B cell (primary cell): Measurements from ENCODE around the gene RPL22. TPM values are rescaled to one million over a fixed set of nuclear protein-coding genes. Genes with fewer than 3 reads are reported as not detected.

Experiments used
- ATAC-seq: fragments of 200-7000 bp; cut with Tn5 transposase; one replicate; pipeline ENCODE4 v1.10.0; 2021; ENCODE audit warnings: low read depth, mild to moderate bottlenecking, moderate number of reproducible peaks, moderate library complexity
- CTCF ChIA-PET: fragments of 350-600 bp; sonication (Branson Sonifier 250); formaldehyde crosslinking; loops from one replicate; lab custom pipeline; 2021; ENCODE audit warnings: antibody characterized with exemption, inconsistent platforms; lab: Charles Lee
- POLR2A ChIA-PET: fragments of 350-600 bp; sonication (Branson Sonifier 250); formaldehyde crosslinking; loops from one replicate; lab custom pipeline; 2021; ENCODE audit warnings: antibody characterized with exemption; lab: Charles Lee
- DNase-seq: peaks from one replicate; pipeline ENCODE4 v3.0.0; 2013
- H2AFZ ChIP-seq: 2 replicates; pipeline ENCODE4 v1.6.1; 2012; ENCODE audit warnings: mild to moderate bottlenecking, low read depth, low read length; ENCODE audit not compliant: insufficient read depth, poor library complexity, severe bottlenecking
- H3K27ac ChIP-seq, 2 donors: 1 replicate in 1 of 2; 2 replicates in 1 of 2; pipeline ENCODE4 v1.5.1; 2012 to 2013; ENCODE audit warnings: low read length in 2 of 2, mild to moderate bottlenecking in 2 of 2, moderate library complexity in 1 of 2
- H3K27me3 ChIP-seq, 4 experiments: fragments of 200-600 bp in 1 of 4; sonication (generic) in 1 of 4; replicated peaks in 1 of 4; 1 replicate in 2 of 4; 2 replicates in 2 of 4; pipeline versions ENCODE4 v1.6.1 to v1.7.0; 2013 to 2016; ENCODE audit warnings: low read length in 3 of 4, mild to moderate bottlenecking in 2 of 4, mixed read lengths in 1 of 4, moderate library complexity in 1 of 4; ENCODE audit not compliant: insufficient read depth in 4 of 4, control insufficient read depth in 3 of 4; ENCODE audit errors: control extremely low read depth in 1 of 4
- H3K36me3 ChIP-seq, 2 experiments: replicated peaks in 1 of 2; 1 replicate in 1 of 2; 2 replicates in 1 of 2; pipeline versions ENCODE4 v1.6.1 to v1.7.1; 2013; ENCODE audit warnings: low read length in 1 of 2; ENCODE audit not compliant: insufficient read depth in 2 of 2, control insufficient read depth in 1 of 2; ENCODE audit errors: control extremely low read depth in 1 of 2, extremely low read depth in 1 of 2
- H3K4me1 ChIP-seq, 2 donors: fragments of 200-600 bp in 1 of 2; sonication (generic) in 1 of 2; 1 replicate in 1 of 2; 2 replicates in 1 of 2; pipeline versions ENCODE4 v1.5.1 to v1.6.1; 2013 to 2017; ENCODE audit warnings: low read length in 2 of 2; ENCODE audit not compliant: control insufficient read depth in 2 of 2, insufficient read depth in 2 of 2
- H3K4me2 ChIP-seq: replicated peaks from 2 replicates; pipeline ENCODE3; 2012; ENCODE audit warnings: mild to moderate bottlenecking, low read depth, low read length; ENCODE audit not compliant: poor library complexity, severe bottlenecking
- H3K4me3 ChIP-seq, 5 experiments: fragments of 200-600 bp in 1 of 5; sonication (generic) in 1 of 5; 1 replicate in 3 of 5; 2 replicates in 2 of 5; pipeline versions ENCODE4 v1.5.1 to v1.7.0; 2011 to 2016; ENCODE audit warnings: low read length in 4 of 5, mild to moderate bottlenecking in 4 of 5, low read depth in 2 of 5, control low read depth in 1 of 5, moderate library complexity in 1 of 5; ENCODE audit not compliant: insufficient read depth in 1 of 5; ENCODE audit errors: control extremely low read depth in 1 of 5, extremely low read depth in 1 of 5
- H3K79me2 ChIP-seq: fragments of 200-600 bp; sonication (generic); one replicate; pipeline ENCODE4 v1.6.0; 2016; ENCODE audit warnings: low read length; ENCODE audit not compliant: control insufficient read depth, insufficient read depth
- H3K9ac ChIP-seq: fragments of 200-600 bp; sonication (generic); 2 replicates; pipeline ENCODE4 v1.6.1; 2017; ENCODE audit warnings: mild to moderate bottlenecking, low read length, moderate library complexity
- H3K9me3 ChIP-seq, 3 donors: one replicate each; pipeline versions ENCODE4 v1.6.1 to v1.7.1; 2013; ENCODE audit warnings: low read length in 2 of 3; ENCODE audit not compliant: control insufficient read depth in 2 of 3, insufficient read depth in 1 of 3; ENCODE audit errors: control extremely low read depth in 1 of 3
- H4K20me1 ChIP-seq: 2 replicates; pipeline ENCODE4 v1.6.0; 2012; ENCODE audit warnings: mild to moderate bottlenecking, low read length; ENCODE audit not compliant: insufficient read depth, control insufficient read depth, poor library complexity, severe bottlenecking
- H3K27ac Mint-ChIP-seq: one replicate; pipeline ENCODE4 v1.8.0; 2021; ENCODE audit warnings: mixed read lengths
- H3K27me3 Mint-ChIP-seq: one replicate; pipeline ENCODE4 v1.8.0; 2021; ENCODE audit warnings: mixed read lengths
- H3K4me1 Mint-ChIP-seq: one replicate; pipeline ENCODE4 v1.8.0; 2021; ENCODE audit warnings: mixed read lengths
- H3K4me3 Mint-ChIP-seq: one replicate; pipeline ENCODE4 v1.8.0; 2021; ENCODE audit warnings: mixed read lengths
- H3K9me3 Mint-ChIP-seq: one replicate; pipeline ENCODE4 v1.8.0; 2022; ENCODE audit warnings: mixed read lengths; ENCODE audit not compliant: insufficient read depth
- CTCF ChIP-seq: fragments of 200-600 bp; IDR thresholded peaks from one replicate; pipeline ENCODE4 v1.8.0; 2022; ENCODE audit warnings: antibody characterized with exemption, mild to moderate bottlenecking
- EZH2 ChIP-seq: IDR thresholded peaks from 2 replicates; pipeline ENCODE4 v1.6.1; 2012; ENCODE audit warnings: borderline replicate concordance, low read depth, mild to moderate bottlenecking, moderate library complexity, low read length; ENCODE audit not compliant: insufficient read depth, poor library complexity, severe bottlenecking
- WGBS: methylation state at CpG from one replicate; pipeline ENCODE4 v1.1.5; 2013; ENCODE audit warnings: missing lambda C conversion rate; ENCODE audit not compliant: insufficient coverage; 5-methylcytosine and 5-hydroxymethylcytosine counted together
- intact Hi-C: fragments of 100-400 bp; cut with micrococcal nuclease; formaldehyde crosslinking; loops from one replicate; pipeline ENCODE4 v1.10.0; 2022
- polyA plus RNA-seq: library from polyadenylated mRNA; depleted of rRNA; stranded (reverse); fragments of >200 nt; gene quantifications from 2 replicates; pipeline ENCODE4 v1.2.3, GENCODE V29; 2012
- total RNA-seq, 2 donors: library from RNA; stranded (reverse); fragments of 120-200 nt in 1 of 2; gene quantifications; 1 replicate in 1 of 2; 2 replicates in 1 of 2; pipeline versions ENCODE4 v1.2.3 to v1.2.4, GENCODE V29; 2013 to 2022

RPL22 gene
- total and polyA plus RNA-seq, 2 donors (not counting 1 experiment from before 2014, with no cell fraction given): 70.9 to 471 TPM

- Histone ChIP-seq H3K79me2 (no peaks in the 10 kb centered on the region), H3K36me3 (no peaks in the 10 kb centered on the region), H2AFZ (no peak overlapping the region), H4K20me1 (no peaks in the 10 kb centered on the region), H3K9ac (no peak overlapping the region), H3K4me2 (no peak overlapping the region), H3K4me3 (no peak overlapping the region), H3K4me1 (peaks cover 5 to 9% of the 10 kb centered on the region in 2 donors), H3K27ac (no peak overlapping the region), H3K27me3 (peaks cover 0 to 42% (median 12%) of the 10 kb centered on the region in 4 experiments), H3K9me3 (peaks cover 0 to 4% (median 0%) of the 10 kb centered on the region in 3 donors)
- Mint-ChIP-seq H3K27ac (no peak overlapping the region), H3K4me3 (no peak overlapping the region), H3K4me1 (peaks cover 6% of the 10 kb centered on the region), H3K9me3 (no peaks in the 10 kb centered on the region), H3K27me3 (peaks cover 27% of the 10 kb centered on the region)
- WGBS: 85% methylated on average over 6 of the region's 6 CpGs
- TF ChIP-seq EZH2 (no peak), CTCF (no peak)
- intact Hi-C loops: no loop called here
- DNase-seq (no peak), ATAC-seq (no peak)
- ChIA-PET CTCF (no interaction called here), POLR2A (no interaction called here)
Measured at GRCh38 chr1:6175411-6175828, 24.0 kb downstream of the RPL22 start.

DNA sequence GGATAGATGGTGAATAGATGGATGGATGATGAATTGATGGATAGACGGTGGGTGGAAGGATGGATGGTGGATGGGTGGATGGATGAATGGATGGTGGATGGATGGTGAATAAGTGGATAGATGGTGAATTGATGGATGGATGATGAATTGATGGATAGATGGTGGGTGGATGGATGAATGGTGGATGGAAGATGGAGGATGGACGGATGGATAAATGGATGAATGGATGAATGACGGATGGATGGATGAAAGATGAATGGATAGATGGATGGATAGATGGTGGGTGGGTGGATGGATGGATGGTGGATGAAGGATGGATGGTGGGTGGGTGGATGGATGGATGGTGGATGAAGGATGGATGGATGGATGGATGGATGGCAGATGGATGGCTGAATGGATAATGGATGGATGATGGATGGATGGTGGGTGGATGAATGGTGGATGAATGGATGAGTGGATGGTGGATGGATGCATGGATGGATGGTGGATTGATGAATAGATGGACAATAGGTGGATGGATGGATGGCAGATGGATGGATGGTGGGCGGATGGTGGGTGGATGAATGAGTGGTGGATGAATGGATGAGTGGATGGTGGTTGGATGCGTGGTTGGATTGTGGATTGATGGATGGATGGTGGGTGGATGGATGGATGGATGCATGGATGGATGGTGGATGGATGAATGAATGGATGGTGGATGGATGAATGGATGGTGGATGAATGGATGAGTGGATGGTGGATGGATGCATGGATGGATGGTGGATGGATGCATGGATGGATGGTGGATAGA is 24.6 kb downstream of the RPL22 start:
- POLR2A ChIA-PET: no interaction called here

More for the DNA sequence above, 24.6 kb downstream of the RPL22 start:
- Mint-ChIP-seq H3K9me3 (no peaks in the 10 kb centered on the region), H3K4me1 (peaks cover 6% of the 10 kb centered on the region), H3K4me3 (no peak overlapping the region), H3K27me3 (peaks cover 27% of the 10 kb centered on the region), H3K27ac (no peak overlapping the region)
- Histone ChIP-seq H2AFZ (no peak overlapping the region), H3K9me3 (peaks cover 0 to 4% (median 0%) of the 10 kb centered on the region in 3 donors), H3K9ac (no peak overlapping the region), H3K79me2 (no peaks in the 10 kb centered on the region), H3K36me3 (no peaks in the 10 kb centered on the region), H4K20me1 (no peaks in the 10 kb centered on the region), H3K4me2 (no peak overlapping the region), H3K4me3 (no peak overlapping the region), H3K27me3 (peaks cover 0 to 42% (median 12%) of the 10 kb centered on the region in 4 experiments), H3K4me1 (peaks cover 5 to 9% of the 10 kb centered on the region in 2 donors), H3K27ac (no peak overlapping the region)
- 95% methylated on average over 5 of the region's 5 CpGs for WGBS
- intact Hi-C loops: no loop called here
- CTCF ChIA-PET: no interaction called here
- ATAC-seq: no peak
- no peak for DNase-seq
- TF ChIP-seq CTCF: no peak
- no peak for TF ChIP-seq EZH2
